Astrocyte of the spinal cord (primary cell): ENCODE measurements around the gene MINDY1.

Experiments
- DNase-seq: peaks from one replicate; pipeline ENCODE4 v3.0.0; 2011; ENCODE audit warnings: low read depth, low spot score
- H3K4me3 ChIP-seq: 2 replicates; pipeline ENCODE4 v1.5.1; 2011; ENCODE audit warnings: low read depth, mild to moderate bottlenecking, low read length, moderate library complexity
- in situ Hi-C: cut with HindIII; loops from 2 replicates; pipeline ENCODE4 v1.10.0; 2017; ENCODE audit warnings: low sequenced_read_pairs
- TF ChIP-seq, protein P1 (sequence below): IDR thresholded peaks from 2 replicates; pipeline ENCODE4 v1.5.1; 2012; ENCODE audit warnings: low read depth, mild to moderate bottlenecking, low read length, inconsistent platforms

Gene MINDY1, protein sequence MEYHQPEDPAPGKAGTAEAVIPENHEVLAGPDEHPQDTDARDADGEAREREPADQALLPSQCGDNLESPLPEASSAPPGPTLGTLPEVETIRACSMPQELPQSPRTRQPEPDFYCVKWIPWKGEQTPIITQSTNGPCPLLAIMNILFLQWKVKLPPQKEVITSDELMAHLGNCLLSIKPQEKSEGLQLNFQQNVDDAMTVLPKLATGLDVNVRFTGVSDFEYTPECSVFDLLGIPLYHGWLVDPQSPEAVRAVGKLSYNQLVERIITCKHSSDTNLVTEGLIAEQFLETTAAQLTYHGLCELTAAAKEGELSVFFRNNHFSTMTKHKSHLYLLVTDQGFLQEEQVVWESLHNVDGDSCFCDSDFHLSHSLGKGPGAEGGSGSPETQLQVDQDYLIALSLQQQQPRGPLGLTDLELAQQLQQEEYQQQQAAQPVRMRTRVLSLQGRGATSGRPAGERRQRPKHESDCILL

DNA sequence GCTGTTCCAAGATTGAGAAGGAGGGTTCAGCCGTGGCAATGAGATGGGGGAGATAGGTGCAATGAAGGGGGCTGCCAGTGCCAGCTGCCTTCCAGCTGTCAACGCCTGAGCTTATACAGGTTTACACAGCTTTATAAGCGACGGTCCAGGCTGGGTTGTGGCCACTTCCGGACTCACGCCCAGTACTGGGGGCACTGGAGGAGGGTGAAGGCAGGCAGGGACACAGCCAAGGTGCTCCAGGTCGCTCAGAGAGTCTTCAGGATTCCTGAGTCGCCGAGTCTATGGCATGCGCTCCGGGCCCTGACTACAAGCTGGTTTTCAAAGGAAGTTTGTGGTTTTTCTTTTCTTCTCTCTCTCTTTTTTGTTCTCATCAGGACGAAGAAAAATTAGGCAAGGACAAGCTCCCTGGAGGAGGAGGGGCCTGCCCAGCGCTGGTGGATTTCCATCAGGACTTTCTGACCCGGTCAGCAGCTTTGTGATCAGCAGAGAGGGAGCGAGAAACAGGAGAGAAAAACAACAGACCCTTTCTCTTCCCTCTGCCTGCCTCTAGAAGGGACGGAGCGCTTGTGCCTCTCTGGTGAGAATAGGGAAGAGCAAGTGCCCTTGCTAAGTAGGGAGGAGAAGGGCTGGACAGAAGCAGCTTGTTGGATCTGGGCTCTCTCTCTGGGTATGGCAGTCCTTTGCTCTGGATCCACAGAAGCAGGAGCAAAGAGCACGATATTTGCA, at the start of gene MINDY1:
Gene MINDY1 (minus strand): TSS at position 576 of the 726 bp plus-strand sequence. CDS start 4,285 bp downstream, outside the sequence.
- in situ Hi-C loops: no loop called here
- H3K4me3 ChIP-seq: peak within 1 kb of the TSS; percentile 62
- peak; percentile 88 for DNase-seq
- TF ChIP-seq, protein P1, sequence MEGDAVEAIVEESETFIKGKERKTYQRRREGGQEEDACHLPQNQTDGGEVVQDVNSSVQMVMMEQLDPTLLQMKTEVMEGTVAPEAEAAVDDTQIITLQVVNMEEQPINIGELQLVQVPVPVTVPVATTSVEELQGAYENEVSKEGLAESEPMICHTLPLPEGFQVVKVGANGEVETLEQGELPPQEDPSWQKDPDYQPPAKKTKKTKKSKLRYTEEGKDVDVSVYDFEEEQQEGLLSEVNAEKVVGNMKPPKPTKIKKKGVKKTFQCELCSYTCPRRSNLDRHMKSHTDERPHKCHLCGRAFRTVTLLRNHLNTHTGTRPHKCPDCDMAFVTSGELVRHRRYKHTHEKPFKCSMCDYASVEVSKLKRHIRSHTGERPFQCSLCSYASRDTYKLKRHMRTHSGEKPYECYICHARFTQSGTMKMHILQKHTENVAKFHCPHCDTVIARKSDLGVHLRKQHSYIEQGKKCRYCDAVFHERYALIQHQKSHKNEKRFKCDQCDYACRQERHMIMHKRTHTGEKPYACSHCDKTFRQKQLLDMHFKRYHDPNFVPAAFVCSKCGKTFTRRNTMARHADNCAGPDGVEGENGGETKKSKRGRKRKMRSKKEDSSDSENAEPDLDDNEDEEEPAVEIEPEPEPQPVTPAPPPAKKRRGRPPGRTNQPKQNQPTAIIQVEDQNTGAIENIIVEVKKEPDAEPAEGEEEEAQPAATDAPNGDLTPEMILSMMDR: peak; percentile 70

DNA sequence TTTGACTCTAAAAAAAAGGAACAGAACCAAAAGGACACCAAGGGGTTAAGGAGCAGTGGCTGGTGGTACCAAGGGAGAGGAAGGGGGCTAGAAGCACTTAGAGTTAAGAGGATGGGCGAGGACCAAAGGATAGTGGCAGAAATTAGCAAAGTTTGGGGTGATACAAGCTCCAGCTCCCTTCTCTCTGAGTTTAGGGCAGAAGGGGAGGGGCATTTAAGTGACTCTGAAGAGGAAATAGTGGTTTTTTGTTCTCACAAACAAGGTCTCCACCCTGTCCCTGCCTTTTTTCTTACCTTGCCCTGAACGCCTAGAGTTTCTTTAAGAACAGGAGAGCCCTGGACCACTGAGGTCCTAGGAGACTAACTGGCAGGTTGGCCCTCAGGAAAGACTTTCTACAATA, 49.4 kb upstream of the MINDY1 start:
- TF ChIP-seq, protein P1: no peak
- no peak overlapping the region for H3K4me3 ChIP-seq
- in situ Hi-C loops: no loop called here

DNA sequence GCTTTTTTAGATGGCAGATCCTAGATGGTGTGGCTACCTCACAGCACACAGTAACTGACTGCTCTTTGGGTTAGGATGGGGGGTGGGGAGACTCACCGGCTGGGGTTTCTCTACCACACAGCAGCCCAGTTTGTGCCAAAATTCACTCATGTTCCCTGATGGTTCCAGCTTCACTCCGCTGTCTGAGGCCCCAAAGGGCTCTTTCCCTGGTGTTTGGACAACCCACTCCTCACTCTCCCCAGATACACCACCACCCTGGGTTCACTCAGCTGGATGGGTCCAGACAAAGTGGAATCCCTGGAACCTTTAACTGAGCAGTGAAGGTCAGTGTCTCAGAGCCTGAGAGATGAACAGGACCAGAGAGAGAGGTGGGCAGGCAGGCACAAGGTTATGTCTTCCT, 48.9 kb upstream of the MINDY1 start:
- no peak for DNase-seq

More for the DNA sequence above, 49.4 kb upstream of the MINDY1 start:
- no peak for DNase-seq

DNA sequence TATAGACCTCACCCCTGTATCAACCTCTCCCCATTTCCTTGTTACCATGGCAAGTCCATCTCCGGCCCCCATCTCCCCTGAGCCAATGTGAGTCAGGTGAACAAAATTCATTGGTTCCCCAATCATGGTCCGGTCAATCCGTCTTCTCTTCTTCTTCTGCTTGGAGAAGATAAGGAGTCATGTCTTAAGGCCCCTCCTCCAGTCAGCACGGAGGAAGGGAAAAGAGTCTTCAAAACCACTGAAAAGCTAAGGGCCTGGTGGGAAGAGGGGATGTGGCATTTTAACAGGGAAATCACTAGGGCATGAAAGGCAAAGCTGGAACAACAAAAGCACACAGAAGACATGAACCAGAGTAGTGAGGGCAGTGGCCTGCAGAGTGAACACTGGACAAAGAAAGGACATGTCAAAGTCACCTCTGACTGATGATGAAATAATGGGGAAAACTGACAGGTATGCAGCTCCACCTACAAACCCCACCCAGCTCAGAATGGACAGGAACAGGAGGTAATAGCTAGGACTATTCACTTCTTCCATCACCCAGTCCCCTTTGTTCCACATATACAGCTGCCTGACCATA, 48.4 kb upstream of the MINDY1 start:
- H3K4me3 ChIP-seq: no peak overlapping the region
- in situ Hi-C loops: no loop called here
- DNase-seq: no peak
- TF ChIP-seq, protein P1: no peak

More for the DNA sequence above, 48.9 kb upstream of the MINDY1 start:
- in situ Hi-C loops: no loop called here
- TF ChIP-seq, protein P1: no peak
- H3K4me3 ChIP-seq: no peak overlapping the region

DNA sequence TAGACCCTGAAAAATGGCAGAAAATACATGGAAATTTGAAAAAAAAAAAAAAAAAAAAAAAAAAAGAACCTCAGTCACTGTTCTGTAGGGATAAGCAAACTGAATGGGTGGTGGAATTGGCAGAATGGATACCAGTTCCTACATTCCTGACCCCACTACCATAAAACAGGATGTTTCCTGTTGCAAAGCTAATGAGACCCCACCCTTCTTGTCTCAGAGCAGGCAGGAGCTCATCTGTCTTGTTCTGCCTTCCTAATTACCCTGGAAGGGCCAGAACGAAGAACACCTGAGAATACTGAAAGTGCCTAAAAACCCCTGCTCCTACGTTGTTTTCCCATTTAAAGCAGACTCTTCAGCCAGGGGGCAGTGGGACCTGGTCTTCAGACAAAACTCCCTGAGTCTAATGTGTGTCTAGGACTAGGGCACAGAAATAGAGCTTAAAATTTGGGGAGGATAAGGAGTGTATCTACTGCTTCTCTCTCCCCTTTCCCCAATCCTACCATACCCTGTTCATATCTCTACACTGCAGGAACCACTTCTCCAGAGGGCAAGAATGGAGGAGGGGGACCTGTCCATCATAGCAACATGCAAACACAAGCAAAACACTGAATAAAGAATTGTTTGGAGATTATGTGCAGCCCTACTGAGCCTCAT, 44.8 kb upstream of the MINDY1 start:
- no peak overlapping the region for H3K4me3 ChIP-seq
- TF ChIP-seq, protein P1: no peak
- no peak for DNase-seq
- in situ Hi-C loops: no loop called here
